LNCaP clone FGC (cell line): Measurements from ENCODE around the gene UGT1A9.

Experiments
- DNase-seq: peaks from one replicate; pipeline ENCODE4 v3.0.0-alpha.2; 2011; ENCODE audit warnings: low read depth
- H3K4me3 ChIP-seq: 2 replicates; pipeline ENCODE4 v1.5.1; 2011; ENCODE audit warnings: mild to moderate bottlenecking, low read depth, low read length, control low read depth
- TF ChIP-seq, protein P1 (sequence below): IDR thresholded peaks from 2 replicates; pipeline ENCODE4 v1.5.1; 2012; ENCODE audit warnings: mild to moderate bottlenecking; ENCODE audit not compliant: control insufficient read depth, insufficient read depth; ENCODE audit errors: extremely low read depth

UGT1A9 gene

GRCh38 chr2:233764264-233764663 lies 92.6 kb downstream of the UGT1A9 start:
- no peak for DNase-seq
- no peak overlapping the region for H3K4me3 ChIP-seq
- TF ChIP-seq, protein P1, sequence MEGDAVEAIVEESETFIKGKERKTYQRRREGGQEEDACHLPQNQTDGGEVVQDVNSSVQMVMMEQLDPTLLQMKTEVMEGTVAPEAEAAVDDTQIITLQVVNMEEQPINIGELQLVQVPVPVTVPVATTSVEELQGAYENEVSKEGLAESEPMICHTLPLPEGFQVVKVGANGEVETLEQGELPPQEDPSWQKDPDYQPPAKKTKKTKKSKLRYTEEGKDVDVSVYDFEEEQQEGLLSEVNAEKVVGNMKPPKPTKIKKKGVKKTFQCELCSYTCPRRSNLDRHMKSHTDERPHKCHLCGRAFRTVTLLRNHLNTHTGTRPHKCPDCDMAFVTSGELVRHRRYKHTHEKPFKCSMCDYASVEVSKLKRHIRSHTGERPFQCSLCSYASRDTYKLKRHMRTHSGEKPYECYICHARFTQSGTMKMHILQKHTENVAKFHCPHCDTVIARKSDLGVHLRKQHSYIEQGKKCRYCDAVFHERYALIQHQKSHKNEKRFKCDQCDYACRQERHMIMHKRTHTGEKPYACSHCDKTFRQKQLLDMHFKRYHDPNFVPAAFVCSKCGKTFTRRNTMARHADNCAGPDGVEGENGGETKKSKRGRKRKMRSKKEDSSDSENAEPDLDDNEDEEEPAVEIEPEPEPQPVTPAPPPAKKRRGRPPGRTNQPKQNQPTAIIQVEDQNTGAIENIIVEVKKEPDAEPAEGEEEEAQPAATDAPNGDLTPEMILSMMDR: no peak

GRCh38 chr2:233764761-233765160 lies 93.1 kb downstream of the UGT1A9 start:
- TF ChIP-seq, protein P1: no peak
- H3K4me3 ChIP-seq: no peak overlapping the region
- DNase-seq: no peak

DNA sequence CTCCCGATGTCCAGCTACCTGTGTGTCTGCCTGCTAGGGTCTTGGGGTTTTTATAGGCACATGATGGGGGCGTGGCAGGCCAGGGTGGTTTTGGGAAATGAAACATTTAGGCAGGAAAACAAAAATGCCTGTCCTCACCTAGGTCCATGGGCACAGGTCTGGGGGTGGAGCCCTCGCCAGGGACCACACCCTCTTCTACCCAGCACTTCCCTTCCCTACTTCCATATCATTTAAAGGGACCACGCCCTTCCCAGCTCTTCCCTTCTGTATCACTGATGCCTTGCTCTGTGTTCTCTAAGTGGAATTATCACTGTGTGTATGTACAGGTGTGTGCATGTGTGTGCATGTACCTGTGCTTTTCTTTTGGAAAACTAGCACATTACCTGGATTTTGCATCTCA lies 94.7 kb downstream of the UGT1A9 start:
- TF ChIP-seq, protein P1: no peak
- H3K4me3 ChIP-seq: no peak overlapping the region
- DNase-seq: no peak

GRCh38 chr2:233768076-233768475 lies 96.4 kb downstream of the UGT1A9 start:
- TF ChIP-seq, protein P1: no peak
- no peak for DNase-seq
- H3K4me3 ChIP-seq: no peak overlapping the region

DNA sequence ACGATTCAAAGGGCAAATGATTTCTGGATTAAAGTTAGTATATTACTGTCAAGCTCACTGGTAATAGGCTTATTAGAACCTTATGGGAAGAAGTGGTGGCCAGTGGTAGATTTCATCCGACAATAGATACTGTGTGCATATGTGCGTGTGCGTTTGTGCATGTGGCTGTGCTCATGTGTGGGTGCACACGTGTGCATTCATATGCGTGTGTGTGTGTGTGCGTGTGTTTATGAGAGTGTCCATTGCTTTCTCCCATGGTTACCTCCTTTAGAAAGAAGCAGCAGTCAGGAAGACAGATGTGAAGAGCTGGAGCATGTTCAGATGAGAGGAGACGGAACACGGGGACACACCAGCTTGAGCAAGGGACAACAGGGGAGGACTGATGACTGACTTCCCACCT lies 97.6 kb downstream of the UGT1A9 start:
- DNase-seq: no peak
- H3K4me3 ChIP-seq: no peak overlapping the region
- TF ChIP-seq, protein P1: no peak

DNA sequence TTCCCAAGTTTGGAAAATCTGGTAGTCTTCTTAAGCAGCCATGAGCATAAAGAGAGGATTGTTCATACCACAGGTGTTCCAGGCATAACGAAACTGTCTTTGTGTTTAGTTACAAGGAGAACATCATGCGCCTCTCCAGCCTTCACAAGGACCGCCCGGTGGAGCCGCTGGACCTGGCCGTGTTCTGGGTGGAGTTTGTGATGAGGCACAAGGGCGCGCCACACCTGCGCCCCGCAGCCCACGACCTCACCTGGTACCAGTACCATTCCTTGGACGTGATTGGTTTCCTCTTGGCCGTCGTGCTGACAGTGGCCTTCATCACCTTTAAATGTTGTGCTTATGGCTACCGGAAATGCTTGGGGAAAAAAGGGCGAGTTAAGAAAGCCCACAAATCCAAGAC lies 100.5 kb downstream of the UGT1A9 start:
- TF ChIP-seq, protein P1: no peak
- no peak overlapping the region for H3K4me3 ChIP-seq
- DNase-seq: no peak

- TF ChIP-seq, protein P1: peak; percentile 49
- no peak overlapping the region for H3K4me3 ChIP-seq
Measured at GRCh38 chr2:233772583-233772982, 100.9 kb downstream of the UGT1A9 start.

More at GRCh38 chr2:233772583-233772982, 100.9 kb downstream of the UGT1A9 start:
- DNase-seq: no peak
